Psoas muscle (tissue), 8 donors: ENCODE results near the gene COL15A1. TPM values are rescaled to one million over a fixed set of nuclear protein-coding genes. Genes with fewer than 3 reads are reported as not detected.

ENCODE experiments used
- ATAC-seq, 4 donors: fragments of 200-7000 bp; cut with Tn5 transposase; one replicate each; pipeline ENCODE4 v1.9.1; 2020; ENCODE audit warnings: moderate library complexity in 3 of 4, mild to moderate bottlenecking in 2 of 4
- DNase-seq, 2 donors: peaks; one replicate each; pipeline ENCODE4 v3.0.0-alpha.2; 2020
- H3K27ac ChIP-seq: fragments of 200-600 bp; one replicate; pipeline ENCODE4 v1.8.0; 2022
- H3K27me3 ChIP-seq, 3 donors: fragments of 200-600 bp in 1 of 3; one replicate each; pipeline versions ENCODE4 v1.6.1 to v1.8.0; 2013 to 2022; ENCODE audit warnings: low read length in 2 of 3, mild to moderate bottlenecking in 2 of 3, moderate library complexity in 1 of 3; ENCODE audit not compliant: insufficient read depth in 3 of 3
- H3K36me3 ChIP-seq, 2 donors: fragments of 200-600 bp in 1 of 2; one replicate each; pipeline versions ENCODE4 v1.6.1 to v1.8.0; 2013 to 2022; ENCODE audit warnings: low read depth in 1 of 2, mild to moderate bottlenecking in 1 of 2, moderate library complexity in 1 of 2; ENCODE audit not compliant: insufficient read depth in 1 of 2
- H3K4me1 ChIP-seq: fragments of 200-600 bp; one replicate; pipeline ENCODE4 v1.8.0; 2022
- H3K4me3 ChIP-seq: fragments of 200-600 bp; one replicate; pipeline ENCODE4 v1.8.0; 2022; ENCODE audit warnings: mild to moderate bottlenecking
- H3K9me3 ChIP-seq: fragments of 200-600 bp; one replicate; pipeline ENCODE4 v1.8.0; 2022
- WGBS, 3 donors: extraction: QIAGEN DNeasy Blood & Tissue Kit; methylation state at CpG; one replicate each; pipeline versions ENCODE4 v1.1.6 to v1.1.7; 2013; 5-methylcytosine and 5-hydroxymethylcytosine counted together
- intact Hi-C, 2 donors: fragments of 100-400 bp; cut with DNase I; formaldehyde crosslinking; loops; one replicate each; pipeline versions ENCODE4 v1.11.0 to v1.14.2; 2022
- polyA plus RNA-seq, 3 donors: library from polyadenylated mRNA; stranded (reverse); fragments of 200-250 nt; gene quantifications; one replicate each; pipeline ENCODE4 v1.2.3, GENCODE V29; 2013
- total RNA-seq, 4 donors: library from RNA; stranded (reverse); fragmentation: NEBNext Ultra II Directional in 2 of 4; extraction: Animal tissue kit (Norgen Biotek cat#: 25700) in 2 of 4; gene quantifications; one replicate each; pipeline versions ENCODE4 v1.2.1 to v1.2.4, GENCODE V29; 2021 to 2023
- TF ChIP-seq, protein P1 (sequence below): fragments of 200-600 bp; IDR thresholded peaks from one replicate; pipeline ENCODE4 v1.8.0; 2022; ENCODE audit warnings: antibody characterized with exemption
- donor health status: healthy with polysubstance abuse.
- donor health status: DM: no; HTN: no; CAD: no; lungs with moderate emphysema.
- donor health status: Bipolar disorder and iron deficiency.
- donor health status: healthy.
- donor health status: DM: yes; HTN: yes; CAD: no.
- donor health status: DM: no; HTN: no; CAD: no.
- donor health status: DM: no; HTN: no; CAD: no.
- donor health status: DM: yes; HTN: yes; CAD: no.

The COL15A1 gene
- total and polyA plus RNA-seq, 7 donors: 2.9 to 34.7 (median 7.5) TPM

- intact Hi-C loops: no loop called here
- no peak for DNase-seq
Observed at GRCh38 chr9:99021512-99021911, 77.8 kb downstream of the COL15A1 start.

DNA sequence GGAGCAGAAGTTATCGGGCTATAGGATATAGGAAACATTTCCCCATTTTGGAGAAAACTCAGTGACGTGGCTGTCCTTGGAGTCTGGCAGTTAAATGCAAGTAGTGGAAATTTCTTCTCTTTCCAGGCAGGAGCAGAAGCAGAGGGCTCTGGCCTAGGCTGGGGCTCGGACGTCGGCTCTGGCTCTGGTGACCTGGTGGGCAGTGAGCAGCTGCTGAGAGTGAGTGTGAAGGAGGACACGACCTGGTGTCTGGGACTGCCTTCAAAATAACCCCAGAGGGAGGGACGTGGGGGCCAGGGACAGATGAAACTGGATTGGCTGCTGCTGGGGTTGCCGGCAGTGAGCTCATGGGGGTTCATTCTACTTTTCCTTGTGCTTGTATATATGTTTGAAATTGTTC, 79.5 kb downstream of the COL15A1 start:
- peak in 3 of 4 donors; percentile 30 to 43 (median 41) for ATAC-seq
- 39 to 45% (median 40%) methylated on average over 8 of the region's 8 CpGs for WGBS, 3 donors
- Histone ChIP-seq H3K4me1 (peaks cover 4% of the 10 kb centered on the region), H3K27me3 (no peaks in the 10 kb centered on the region), H3K9me3 (no peaks in the 10 kb centered on the region), H3K36me3 (peaks cover 0 to 4% of the 10 kb centered on the region in 2 donors), H3K27ac (no peak overlapping the region), H3K4me3 (no peak overlapping the region)
- TF ChIP-seq, protein P1, sequence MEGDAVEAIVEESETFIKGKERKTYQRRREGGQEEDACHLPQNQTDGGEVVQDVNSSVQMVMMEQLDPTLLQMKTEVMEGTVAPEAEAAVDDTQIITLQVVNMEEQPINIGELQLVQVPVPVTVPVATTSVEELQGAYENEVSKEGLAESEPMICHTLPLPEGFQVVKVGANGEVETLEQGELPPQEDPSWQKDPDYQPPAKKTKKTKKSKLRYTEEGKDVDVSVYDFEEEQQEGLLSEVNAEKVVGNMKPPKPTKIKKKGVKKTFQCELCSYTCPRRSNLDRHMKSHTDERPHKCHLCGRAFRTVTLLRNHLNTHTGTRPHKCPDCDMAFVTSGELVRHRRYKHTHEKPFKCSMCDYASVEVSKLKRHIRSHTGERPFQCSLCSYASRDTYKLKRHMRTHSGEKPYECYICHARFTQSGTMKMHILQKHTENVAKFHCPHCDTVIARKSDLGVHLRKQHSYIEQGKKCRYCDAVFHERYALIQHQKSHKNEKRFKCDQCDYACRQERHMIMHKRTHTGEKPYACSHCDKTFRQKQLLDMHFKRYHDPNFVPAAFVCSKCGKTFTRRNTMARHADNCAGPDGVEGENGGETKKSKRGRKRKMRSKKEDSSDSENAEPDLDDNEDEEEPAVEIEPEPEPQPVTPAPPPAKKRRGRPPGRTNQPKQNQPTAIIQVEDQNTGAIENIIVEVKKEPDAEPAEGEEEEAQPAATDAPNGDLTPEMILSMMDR: no peak
- intact Hi-C loops: no loop called here
- no peak for DNase-seq

More at GRCh38 chr9:99021512-99021911, 77.8 kb downstream of the COL15A1 start:
- TF ChIP-seq, protein P1: no peak
- no peaks in the 10 kb centered on the region for H3K9me3 ChIP-seq
- ATAC-seq: no peak
- no peak overlapping the region for H3K27ac ChIP-seq
- peaks cover 0 to 4% of the 10 kb centered on the region in 2 donors for H3K36me3 ChIP-seq
- no peak overlapping the region for H3K4me3 ChIP-seq
- no peaks in the 10 kb centered on the region for H3K27me3 ChIP-seq
- WGBS, 3 donors: 64 to 96% (median 72%) methylated on average over 3 of the region's 3 CpGs
- peaks cover 4% of the 10 kb centered on the region for H3K4me1 ChIP-seq

DNA sequence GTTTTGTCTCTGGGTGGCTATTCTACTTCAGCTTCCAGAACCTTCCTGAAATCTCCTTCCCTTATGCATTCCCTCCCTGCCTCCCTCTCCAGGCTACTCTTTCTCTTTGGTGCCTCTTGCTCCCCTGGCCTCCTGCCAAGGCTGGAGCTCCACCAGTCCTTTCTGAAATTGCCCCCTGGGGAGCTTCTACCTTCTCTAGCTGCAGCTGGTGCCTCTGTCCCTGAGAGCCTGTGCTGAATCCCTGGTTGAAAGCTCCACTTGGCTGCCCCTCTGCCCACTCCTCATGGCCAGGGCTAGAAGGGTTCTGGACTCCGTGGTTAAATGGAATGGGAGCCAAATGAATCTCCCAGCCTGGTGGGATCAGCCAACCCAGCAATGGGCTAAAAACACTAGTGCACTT, 80.1 kb downstream of the COL15A1 start:
- Histone ChIP-seq H3K27me3 (no peaks in the 10 kb centered on the region), H3K27ac (no peak overlapping the region), H3K36me3 (peaks cover 0 to 4% of the 10 kb centered on the region in 2 donors), H3K4me1 (peaks cover 4% of the 10 kb centered on the region), H3K4me3 (no peak overlapping the region), H3K9me3 (no peaks in the 10 kb centered on the region)
- ATAC-seq: peak in 2 of 4 donors; percentile 11 to 59
- DNase-seq: peak; percentile 53 to 83
- intact Hi-C loops: no loop called here
- TF ChIP-seq, protein P1: no peak
- WGBS, 3 donors: 19 to 33% (median 25%) methylated on average over 1 of the region's 1 CpG

- DNase-seq (no peak), ATAC-seq (no peak)
- Histone ChIP-seq H3K4me1 (peaks cover 4% of the 10 kb centered on the region), H3K4me3 (no peak overlapping the region), H3K9me3 (no peaks in the 10 kb centered on the region), H3K27me3 (no peaks in the 10 kb centered on the region), H3K36me3 (peaks cover 0 to 4% of the 10 kb centered on the region in 2 donors), H3K27ac (no peak overlapping the region)
- 86 to 89% (median 86%) methylated on average over 6 of the region's 6 CpGs for WGBS, 3 donors
- intact Hi-C loops: no loop called here
- TF ChIP-seq, protein P1: no peak
Observed at GRCh38 chr9:99024959-99025358, 81.3 kb downstream of the COL15A1 start.

- DNase-seq (no peak), ATAC-seq (no peak)
- WGBS, 3 donors: 91 to 92% (median 91%) methylated on average over 6 of the region's 6 CpGs
- no peaks in the 10 kb centered on the region for H3K36me3 ChIP-seq
- TF ChIP-seq, protein P1: no peak
- no peaks in the 10 kb centered on the region for H3K9me3 ChIP-seq
- no peaks in the 10 kb centered on the region for H3K27me3 ChIP-seq
- H3K27ac ChIP-seq: no peak overlapping the region
- H3K4me3 ChIP-seq: no peak overlapping the region
- H3K4me1 ChIP-seq: peaks cover 4% of the 10 kb centered on the region
- intact Hi-C loops: no loop called here
Observed at GRCh38 chr9:99025616-99026270, 82.0 kb downstream of the COL15A1 start.
